WTC11 (cell line): Measurements from ENCODE around the gene KLHL1. TPM values are rescaled to one million over a fixed set of nuclear protein-coding genes. Genes with fewer than 3 reads are reported as not detected.

Source experiments
- ATAC-seq: fragments of 200-7000 bp; cut with Tn5 transposase; 2 replicates; pipeline ENCODE4 v1.10.0; 2021; ENCODE audit warnings: mild to moderate bottlenecking, moderate library complexity
- CTCF ChIA-PET: fragments of 300-600 bp; sonication (Branson Sonifier 250); formaldehyde crosslinking; loops from one replicate; lab custom pipeline; 2021; ENCODE audit warnings: antibody characterized with exemption; lab: Charles Lee
- POLR2A ChIA-PET: fragments of 350-600 bp; sonication (Branson Sonifier 250); formaldehyde crosslinking; loops from one replicate; lab custom pipeline; 2021; ENCODE audit warnings: antibody characterized with exemption; lab: Charles Lee
- DNase-seq: peaks from one replicate; pipeline ENCODE4 v3.0.0; 2021; ENCODE audit warnings: low spot score
- H3K27ac Mint-ChIP-seq: 2 replicates; pipeline ENCODE4 v1.8.0; 2021; ENCODE audit warnings: mixed read lengths
- H3K27me3 Mint-ChIP-seq: 2 replicates; pipeline ENCODE4 v1.8.0; 2021; ENCODE audit warnings: low read depth, mild to moderate bottlenecking, moderate library complexity, mixed read lengths
- H3K36me3 Mint-ChIP-seq: 2 replicates; pipeline ENCODE4 v1.8.0; 2021; ENCODE audit warnings: mixed read lengths
- H3K4me1 Mint-ChIP-seq: 2 replicates; pipeline ENCODE4 v1.8.0; 2022; ENCODE audit warnings: mixed read lengths
- H3K4me3 Mint-ChIP-seq: 2 replicates; pipeline ENCODE4 v1.8.0; 2021; ENCODE audit warnings: mild to moderate bottlenecking, moderate library complexity, mixed read lengths
- H3K9me3 Mint-ChIP-seq: 2 replicates; pipeline ENCODE4 v1.8.0; 2021; ENCODE audit warnings: mixed read lengths
- CBFB ChIP-seq: sonication (generic); formaldehyde crosslinking; IDR thresholded peaks from 2 replicates; pipeline ENCODE4 v1.8.1; 2022; ENCODE audit warnings: mild to moderate bottlenecking, low read depth, missing genetic modification reagents
- EMX1 ChIP-seq: fragments of 250-450 bp; sonication (Bioruptor Pico); IDR thresholded peaks from 2 replicates; pipeline ENCODE4 v1.8.0; 2021; ENCODE audit warnings: mild to moderate bottlenecking
- GABPB1 ChIP-seq: sonication (generic); formaldehyde crosslinking; IDR thresholded peaks from 2 replicates; pipeline ENCODE4 v1.8.1; 2023; ENCODE audit warnings: mild to moderate bottlenecking, missing genetic modification reagents
- GRHL2 ChIP-seq: fragments of 250-450 bp; sonication (Bioruptor Pico); IDR thresholded peaks from 2 replicates; pipeline ENCODE4 v1.8.0; 2022; ENCODE audit warnings: mild to moderate bottlenecking, moderate library complexity; ENCODE audit not compliant: insufficient replicate concordance, severe bottlenecking
- HMGA2 ChIP-seq: fragments of 250-450 bp; sonication (Bioruptor Pico); IDR thresholded peaks from 2 replicates; pipeline ENCODE4 v1.4.0; 2021; ENCODE audit warnings: mild to moderate bottlenecking, moderate library complexity
- KAT7 ChIP-seq: sonication (generic); formaldehyde crosslinking; IDR thresholded peaks from 2 replicates; pipeline ENCODE4 v1.8.1; 2023; ENCODE audit warnings: missing genetic modification reagents, mild to moderate bottlenecking, borderline replicate concordance
- MXD4 ChIP-seq: fragments of 250-450 bp; sonication (Bioruptor Pico); IDR thresholded peaks from 2 replicates; pipeline ENCODE4 v1.8.0; 2021; ENCODE audit warnings: mild to moderate bottlenecking, moderate library complexity, borderline replicate concordance
- NR2C2 ChIP-seq: sonication (generic); formaldehyde crosslinking; IDR thresholded peaks from 2 replicates; pipeline ENCODE4 v1.8.0; 2022; ENCODE audit warnings: mild to moderate bottlenecking, missing genetic modification reagents
- NR3C1 ChIP-seq: sonication (generic); formaldehyde crosslinking; conservative IDR thresholded peaks from 2 replicates; pipeline ENCODE4 v1.8.1; 2023; ENCODE audit warnings: low read depth, mild to moderate bottlenecking, missing genetic modification reagents
- PRRX2 ChIP-seq: fragments of 250-450 bp; sonication (Bioruptor Pico); IDR thresholded peaks from 2 replicates; pipeline ENCODE4 v1.8.0; 2021; ENCODE audit warnings: mild to moderate bottlenecking
- TEAD4 ChIP-seq: sonication (generic); formaldehyde crosslinking; IDR thresholded peaks from 2 replicates; pipeline ENCODE4 v1.8.0; 2022; ENCODE audit warnings: mild to moderate bottlenecking, missing genetic modification reagents
- ZBTB21 ChIP-seq: sonication (generic); formaldehyde crosslinking; IDR thresholded peaks from 2 replicates; pipeline ENCODE4 v1.8.1; 2023; ENCODE audit warnings: mild to moderate bottlenecking, missing genetic modification reagents, borderline replicate concordance
- ZNF219 ChIP-seq: sonication (generic); formaldehyde crosslinking; IDR thresholded peaks from 2 replicates; pipeline ENCODE4 v1.8.0; 2023; ENCODE audit warnings: missing genetic modification reagents, mild to moderate bottlenecking, borderline replicate concordance
- ZNF317 ChIP-seq: sonication (generic); formaldehyde crosslinking; IDR thresholded peaks from 2 replicates; pipeline ENCODE4 v1.8.1; 2023; ENCODE audit warnings: low read depth, mild to moderate bottlenecking, moderate library complexity, missing genetic modification reagents, borderline replicate concordance
- ZNF671 ChIP-seq: fragments of 250-450 bp; sonication (Bioruptor Pico); IDR thresholded peaks from 2 replicates; pipeline ENCODE4 v1.8.0; 2021; ENCODE audit warnings: mild to moderate bottlenecking
- total RNA-seq: library from RNA; stranded (reverse); gene quantifications from 3 replicates; pipeline ENCODE4 v1.2.3, GENCODE V29; 2021
- TF ChIP-seq, protein P1 (sequence below): fragments of 200-600 bp; IDR thresholded peaks from 2 replicates; pipeline ENCODE4 v1.8.0; 2022; ENCODE audit warnings: antibody characterized with exemption
- TF ChIP-seq, protein P2 (sequence below): sonication (generic); formaldehyde crosslinking; IDR thresholded peaks from 2 replicates; pipeline ENCODE4 v1.8.0; 2022; ENCODE audit warnings: mild to moderate bottlenecking, missing genetic modification reagents
- TF ChIP-seq, protein P3 (sequence below): fragments of 250-450 bp; sonication (Bioruptor Pico); IDR thresholded peaks from 2 replicates; pipeline ENCODE4 v1.9.0; 2021; ENCODE audit warnings: mild to moderate bottlenecking
- TF ChIP-seq, protein P4 (sequence below): fragments of 250-450 bp; sonication (Bioruptor Pico); IDR thresholded peaks from 2 replicates; pipeline ENCODE4 v2.1.2; 2022; ENCODE audit warnings: mild to moderate bottlenecking, moderate library complexity
- TF ChIP-seq, protein P5 (sequence below): sonication (generic); formaldehyde crosslinking; IDR thresholded peaks from 2 replicates; pipeline ENCODE4 v1.8.1; 2022; ENCODE audit warnings: low read depth, mild to moderate bottlenecking, moderate library complexity, missing genetic modification reagents, borderline replicate concordance

Gene KLHL1
- total RNA-seq, 1 experiment from 2014 or later, result not detected

DNA sequence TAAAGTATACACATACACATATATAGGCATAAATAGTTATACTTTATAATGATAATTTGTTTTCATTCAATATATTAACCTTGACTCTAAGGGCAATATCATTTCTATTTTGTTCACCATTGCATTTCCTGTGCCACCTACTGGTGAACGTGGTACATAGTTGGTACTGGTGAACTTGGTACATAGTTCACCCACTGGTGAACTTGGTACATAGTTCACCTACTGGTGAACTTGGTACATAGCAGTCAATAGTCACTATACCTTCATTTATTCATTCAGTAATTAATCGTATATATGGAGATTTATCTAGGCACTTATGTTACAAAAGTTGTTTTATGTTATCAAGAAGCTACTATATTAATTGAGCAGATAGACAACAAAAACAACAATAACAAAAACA, 173.2 kb downstream of the KLHL1 start:
- Mint-ChIP-seq H3K27ac (no peak overlapping the region), H3K36me3 (no peaks in the 10 kb centered on the region), H3K9me3 (no peaks in the 10 kb centered on the region), H3K4me1 (peaks cover 7% of the 10 kb centered on the region; the same call in 1 of the 2 replicates), H3K4me3 (no peak overlapping the region), H3K27me3 (no peaks in the 10 kb centered on the region)
- TF ChIP-seq, protein P1, sequence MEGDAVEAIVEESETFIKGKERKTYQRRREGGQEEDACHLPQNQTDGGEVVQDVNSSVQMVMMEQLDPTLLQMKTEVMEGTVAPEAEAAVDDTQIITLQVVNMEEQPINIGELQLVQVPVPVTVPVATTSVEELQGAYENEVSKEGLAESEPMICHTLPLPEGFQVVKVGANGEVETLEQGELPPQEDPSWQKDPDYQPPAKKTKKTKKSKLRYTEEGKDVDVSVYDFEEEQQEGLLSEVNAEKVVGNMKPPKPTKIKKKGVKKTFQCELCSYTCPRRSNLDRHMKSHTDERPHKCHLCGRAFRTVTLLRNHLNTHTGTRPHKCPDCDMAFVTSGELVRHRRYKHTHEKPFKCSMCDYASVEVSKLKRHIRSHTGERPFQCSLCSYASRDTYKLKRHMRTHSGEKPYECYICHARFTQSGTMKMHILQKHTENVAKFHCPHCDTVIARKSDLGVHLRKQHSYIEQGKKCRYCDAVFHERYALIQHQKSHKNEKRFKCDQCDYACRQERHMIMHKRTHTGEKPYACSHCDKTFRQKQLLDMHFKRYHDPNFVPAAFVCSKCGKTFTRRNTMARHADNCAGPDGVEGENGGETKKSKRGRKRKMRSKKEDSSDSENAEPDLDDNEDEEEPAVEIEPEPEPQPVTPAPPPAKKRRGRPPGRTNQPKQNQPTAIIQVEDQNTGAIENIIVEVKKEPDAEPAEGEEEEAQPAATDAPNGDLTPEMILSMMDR, result 0 out of 2 replicates have a peak, but pooled peaks have one; percentile 7
- no peak for TF ChIP-seq ZNF671 (CRISPR knock-in tag)
- ATAC-seq, result peak; percentile 55; the same call in 1 of the 2 replicates
- ChIA-PET CTCF (no interaction called here), POLR2A (no interaction called here)
- no peak for DNase-seq

DNA sequence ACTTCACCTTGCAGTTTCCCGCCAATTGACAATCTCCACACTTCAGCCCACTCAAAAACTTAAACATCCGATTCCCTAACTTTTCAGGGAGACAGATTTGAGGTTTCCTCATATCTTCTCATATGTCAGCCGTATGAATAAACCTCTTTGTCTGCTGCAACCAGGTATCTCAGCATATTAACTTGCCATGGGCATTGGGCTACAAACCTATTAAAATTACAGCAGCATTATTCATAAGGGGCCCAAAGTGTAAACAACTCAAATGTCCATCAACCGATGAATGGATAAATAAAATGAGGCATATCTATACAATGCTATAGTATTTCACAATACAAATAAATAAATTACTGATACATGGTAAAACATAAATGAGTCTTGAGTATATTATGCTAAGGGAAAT, 180.0 kb downstream of the KLHL1 start:
- CTCF ChIA-PET, result no interaction called here
- Mint-ChIP-seq H3K4me1 (peaks cover 6% of the 10 kb centered on the region; the same call in 1 of the 2 replicates), H3K4me3 (no peak overlapping the region), H3K27ac (no peak overlapping the region), H3K27me3 (no peaks in the 10 kb centered on the region), H3K9me3 (no peaks in the 10 kb centered on the region), H3K36me3 (no peaks in the 10 kb centered on the region)
- POLR2A ChIA-PET, result no interaction called here
- TF ChIP-seq ZNF219 (CRISPR knock-in tag) (no peak), ZBTB21 (no peak), EMX1 (no peak), NR3C1 (CRISPR knock-in tag) (no peak), HMGA2 (CRISPR knock-in tag) (no peak), NR2C2 (no peak), KAT7 (CRISPR knock-in tag) (no peak), GABPB1 (CRISPR knock-in tag) (no peak), MXD4 (CRISPR knock-in tag) (no peak), CBFB (no peak)
- TF ChIP-seq, protein P2, sequence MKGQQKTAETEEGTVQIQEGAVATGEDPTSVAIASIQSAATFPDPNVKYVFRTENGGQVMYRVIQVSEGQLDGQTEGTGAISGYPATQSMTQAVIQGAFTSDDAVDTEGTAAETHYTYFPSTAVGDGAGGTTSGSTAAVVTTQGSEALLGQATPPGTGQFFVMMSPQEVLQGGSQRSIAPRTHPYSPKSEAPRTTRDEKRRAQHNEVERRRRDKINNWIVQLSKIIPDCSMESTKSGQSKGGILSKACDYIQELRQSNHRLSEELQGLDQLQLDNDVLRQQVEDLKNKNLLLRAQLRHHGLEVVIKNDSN (CRISPR knock-in tag), result no peak
- TF ChIP-seq, protein P3, sequence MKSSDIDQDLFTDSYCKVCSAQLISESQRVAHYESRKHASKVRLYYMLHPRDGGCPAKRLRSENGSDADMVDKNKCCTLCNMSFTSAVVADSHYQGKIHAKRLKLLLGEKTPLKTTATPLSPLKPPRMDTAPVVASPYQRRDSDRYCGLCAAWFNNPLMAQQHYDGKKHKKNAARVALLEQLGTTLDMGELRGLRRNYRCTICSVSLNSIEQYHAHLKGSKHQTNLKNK (CRISPR knock-in tag), result no peak
- TF ChIP-seq, protein P4, sequence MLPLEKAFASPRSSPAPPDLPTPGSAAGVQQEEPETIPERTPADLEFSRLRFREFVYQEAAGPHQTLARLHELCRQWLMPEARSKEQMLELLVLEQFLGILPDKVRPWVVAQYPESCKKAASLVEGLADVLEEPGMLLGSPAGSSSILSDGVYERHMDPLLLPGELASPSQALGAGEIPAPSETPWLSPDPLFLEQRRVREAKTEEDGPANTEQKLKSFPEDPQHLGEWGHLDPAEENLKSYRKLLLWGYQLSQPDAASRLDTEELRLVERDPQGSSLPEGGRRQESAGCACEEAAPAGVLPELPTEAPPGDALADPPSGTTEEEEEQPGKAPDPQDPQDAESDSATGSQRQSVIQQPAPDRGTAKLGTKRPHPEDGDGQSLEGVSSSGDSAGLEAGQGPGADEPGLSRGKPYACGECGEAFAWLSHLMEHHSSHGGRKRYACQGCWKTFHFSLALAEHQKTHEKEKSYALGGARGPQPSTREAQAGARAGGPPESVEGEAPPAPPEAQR (CRISPR knock-in tag), result no peak
- no peak for DNase-seq
- ATAC-seq, result no peak

DNA sequence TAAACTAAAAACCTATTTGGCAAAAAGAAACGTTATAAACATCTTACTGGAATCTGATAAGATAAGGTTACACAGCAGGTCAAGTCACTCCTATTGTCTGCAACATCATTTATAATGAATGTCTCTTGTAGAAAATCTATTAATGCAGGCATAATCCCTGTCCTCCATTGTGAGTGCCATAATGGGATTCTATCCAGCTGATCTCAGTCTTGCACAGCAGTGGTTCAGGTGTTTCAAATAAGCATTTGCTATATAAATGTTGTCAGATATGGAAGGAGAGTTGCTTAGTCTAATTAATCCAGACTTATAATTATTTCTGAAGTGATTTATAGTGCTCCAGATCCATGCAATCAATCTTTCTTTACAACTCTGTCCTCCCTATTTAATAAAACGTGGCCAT, 187.1 kb downstream of the KLHL1 start:
- H3K27me3 Mint-ChIP-seq, result no peaks in the 10 kb centered on the region
- H3K4me3 Mint-ChIP-seq, result no peak overlapping the region
- TF ChIP-seq ZNF317 (CRISPR knock-in tag) (no peak), GRHL2 (CRISPR knock-in tag) (no peak), TEAD4 (CRISPR knock-in tag) (no peak), PRRX2 (CRISPR knock-in tag) (no peak)
- TF ChIP-seq, protein P5, sequence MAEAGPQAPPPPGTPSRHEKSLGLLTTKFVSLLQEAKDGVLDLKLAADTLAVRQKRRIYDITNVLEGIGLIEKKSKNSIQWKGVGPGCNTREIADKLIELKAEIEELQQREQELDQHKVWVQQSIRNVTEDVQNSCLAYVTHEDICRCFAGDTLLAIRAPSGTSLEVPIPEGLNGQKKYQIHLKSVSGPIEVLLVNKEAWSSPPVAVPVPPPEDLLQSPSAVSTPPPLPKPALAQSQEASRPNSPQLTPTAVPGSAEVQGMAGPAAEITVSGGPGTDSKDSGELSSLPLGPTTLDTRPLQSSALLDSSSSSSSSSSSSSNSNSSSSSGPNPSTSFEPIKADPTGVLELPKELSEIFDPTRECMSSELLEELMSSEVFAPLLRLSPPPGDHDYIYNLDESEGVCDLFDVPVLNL, result no peak
- CTCF ChIA-PET, result no interaction called here
- no peak for DNase-seq
- no peak for ATAC-seq
- no peak overlapping the region for H3K27ac Mint-ChIP-seq
- POLR2A ChIA-PET, result no interaction called here
- peaks cover 9% of the 10 kb centered on the region for H3K4me1 Mint-ChIP-seq
- H3K9me3 Mint-ChIP-seq, result peaks cover 7% of the 10 kb centered on the region
- H3K36me3 Mint-ChIP-seq, result peaks cover 5% of the 10 kb centered on the region; the same call in 1 of the 2 replicates
